GM19397 (cell line): Measurements from ENCODE around the gene CFB.
"Not testable (repeated sequence)": the region's sequence is repeated elsewhere in the genome, so short reads cannot be mapped to it uniquely, and the experiment has no call there.

Source experiments
- ATAC-seq: cut with Tn5 transposase; IDR thresholded peaks from one replicate; pipeline ENCODE4 v1.9.1; 2021; ENCODE audit warnings: mild to moderate bottlenecking, moderate library complexity; ENCODE audit not compliant: unreplicated experiment

The CFB gene

GRCh38 chr6:31945507-31946369, at the start of gene CFB:
CFB (plus strand) TSS chr6:31946095; CDS start chr6:31946222, 127 bp downstream.
- no peak for ATAC-seq

GRCh38 chr6:31896493-31896855, 49.4 kb upstream of the CFB start:
- no peak for ATAC-seq

GRCh38 chr6:31896856-31897611, 48.9 kb upstream of the CFB start:
- peak; percentile 10 for ATAC-seq

- peak; percentile 39 for ATAC-seq
Measured at GRCh38 chr6:31897612-31898382, 48.1 kb upstream of the CFB start, which contains the start of gene EHMT2. EHMT2 (minus strand) TSS chr6:31897698; CDS start chr6:31897677, 21 bp downstream.

- ATAC-seq, result no peak
Measured at GRCh38 chr6:31898383-31899011, 47.4 kb upstream of the CFB start.

GRCh38 chr6:31899215-31899614, 46.7 kb upstream of the CFB start:
- no peak for ATAC-seq

GRCh38 chr6:31899882-31900722, 45.8 kb upstream of the CFB start:
- ATAC-seq, result no peak

GRCh38 chr6:31900917-31901414, 44.9 kb upstream of the CFB start:
- no peak for ATAC-seq

GRCh38 chr6:31901415-31901952, 44.4 kb upstream of the CFB start:
- no peak for ATAC-seq

- ATAC-seq, result no peak
Measured at GRCh38 chr6:31901953-31902643, 43.8 kb upstream of the CFB start, which contains the start of gene ZBTB12. ZBTB12 (minus strand) TSS chr6:31902086; CDS start chr6:31901305, 781 bp downstream.

GRCh38 chr6:31903957-31904356, 41.9 kb upstream of the CFB start:
- ATAC-seq, result no peak

- ATAC-seq, result no peak
Measured at GRCh38 chr6:31905041-31905440, 40.9 kb upstream of the CFB start.

- no peak for ATAC-seq
Measured at GRCh38 chr6:31906122-31906521, 39.8 kb upstream of the CFB start.

- not testable (repeated sequence) for ATAC-seq
Measured at GRCh38 chr6:31906727-31907126, 39.2 kb upstream of the CFB start.

GRCh38 chr6:31907158-31907813, 38.6 kb upstream of the CFB start:
- no peak for ATAC-seq

- not testable (repeated sequence) for ATAC-seq
Measured at GRCh38 chr6:31908255-31908654, 37.6 kb upstream of the CFB start.

- no peak for ATAC-seq
Measured at GRCh38 chr6:31908791-31909190, 37.1 kb upstream of the CFB start.

GRCh38 chr6:31909298-31909697, 36.6 kb upstream of the CFB start:
- not testable (repeated sequence) for ATAC-seq
